ENCODE data around the gene P2RY8. TPM values are rescaled to one million over a fixed set of nuclear protein-coding genes. Genes with fewer than 3 reads are reported as not detected.

P2RY8 gene
- total and polyA plus RNA-seq, 10 of the 15 experiments (the other 5 are each of a cell fraction or from before 2014, with no cell fraction given), result 2.0 to 64.4 (median 36.5) TPM

DNA sequence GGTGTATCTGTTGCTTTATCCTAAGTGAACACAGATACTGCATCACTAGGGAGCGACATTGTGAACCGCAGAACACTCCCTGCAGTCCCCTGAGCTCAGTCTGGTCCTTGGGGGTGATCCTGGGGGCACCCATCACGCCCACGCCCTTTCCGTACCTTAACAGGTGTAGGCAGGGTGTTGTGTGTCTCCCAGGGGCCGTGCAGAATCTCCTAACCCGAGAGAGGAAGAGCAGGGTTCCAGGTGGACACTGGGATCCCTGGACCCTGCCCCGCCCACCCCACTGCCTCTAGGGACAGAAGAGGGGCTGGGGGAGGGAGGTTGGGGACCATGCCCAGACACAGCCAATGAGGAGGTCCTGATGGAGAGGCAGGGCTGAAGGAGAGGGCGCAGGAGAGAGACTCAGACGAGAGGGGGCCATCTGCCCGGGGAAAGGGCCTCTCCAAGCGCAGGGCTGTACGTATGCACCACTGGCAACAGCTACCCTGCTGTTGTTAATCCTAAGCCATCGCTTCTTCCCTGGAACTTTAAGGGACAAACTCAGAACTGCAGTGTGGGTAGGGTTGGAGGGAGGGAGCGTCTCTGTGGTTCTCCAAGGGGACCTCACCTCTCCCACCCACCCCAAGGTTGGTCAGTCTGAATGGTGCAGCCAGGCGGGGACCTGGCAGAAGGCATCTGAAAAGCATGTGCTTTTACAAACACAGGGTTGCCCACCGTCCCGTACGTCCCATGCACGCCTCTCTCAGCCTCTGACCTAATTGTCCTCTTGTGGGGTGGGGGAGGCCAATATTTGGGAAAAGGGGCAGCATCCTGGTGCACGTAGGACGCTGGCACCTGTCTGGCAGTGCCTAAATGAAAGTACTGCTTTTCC lies 2.5 kb downstream of the P2RY8 start (continued):
- TF ChIP-seq, protein P1, sequence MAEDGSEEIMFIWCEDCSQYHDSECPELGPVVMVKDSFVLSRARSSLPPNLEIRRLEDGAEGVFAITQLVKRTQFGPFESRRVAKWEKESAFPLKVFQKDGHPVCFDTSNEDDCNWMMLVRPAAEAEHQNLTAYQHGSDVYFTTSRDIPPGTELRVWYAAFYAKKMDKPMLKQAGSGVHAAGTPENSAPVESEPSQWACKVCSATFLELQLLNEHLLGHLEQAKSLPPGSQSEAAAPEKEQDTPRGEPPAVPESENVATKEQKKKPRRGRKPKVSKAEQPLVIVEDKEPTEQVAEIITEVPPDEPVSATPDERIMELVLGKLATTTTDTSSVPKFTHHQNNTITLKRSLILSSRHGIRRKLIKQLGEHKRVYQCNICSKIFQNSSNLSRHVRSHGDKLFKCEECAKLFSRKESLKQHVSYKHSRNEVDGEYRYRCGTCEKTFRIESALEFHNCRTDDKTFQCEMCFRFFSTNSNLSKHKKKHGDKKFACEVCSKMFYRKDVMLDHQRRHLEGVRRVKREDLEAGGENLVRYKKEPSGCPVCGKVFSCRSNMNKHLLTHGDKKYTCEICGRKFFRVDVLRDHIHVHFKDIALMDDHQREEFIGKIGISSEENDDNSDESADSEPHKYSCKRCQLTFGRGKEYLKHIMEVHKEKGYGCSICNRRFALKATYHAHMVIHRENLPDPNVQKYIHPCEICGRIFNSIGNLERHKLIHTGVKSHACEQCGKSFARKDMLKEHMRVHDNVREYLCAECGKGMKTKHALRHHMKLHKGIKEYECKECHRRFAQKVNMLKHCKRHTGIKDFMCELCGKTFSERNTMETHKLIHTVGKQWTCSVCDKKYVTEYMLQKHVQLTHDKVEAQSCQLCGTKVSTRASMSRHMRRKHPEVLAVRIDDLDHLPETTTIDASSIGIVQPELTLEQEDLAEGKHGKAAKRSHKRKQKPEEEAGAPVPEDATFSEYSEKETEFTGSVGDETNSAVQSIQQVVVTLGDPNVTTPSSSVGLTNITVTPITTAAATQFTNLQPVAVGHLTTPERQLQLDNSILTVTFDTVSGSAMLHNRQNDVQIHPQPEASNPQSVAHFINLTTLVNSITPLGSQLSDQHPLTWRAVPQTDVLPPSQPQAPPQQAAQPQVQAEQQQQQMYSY (CRISPR knock-in tag; IDR thresholded peaks at IDR 0.05), result no peak
- peak; percentile 11 to 84 for TF ChIP-seq EGR1 (IDR thresholded peaks at IDR 0.05; ENCODE audit: borderline replicate concordance in 1 of 2, low read depth in 2 of 2, low read length in 2 of 2)
- no peak for TF ChIP-seq RB1 (IDR thresholded peaks at IDR 0.05; ENCODE audit: borderline replicate concordance)
- TF ChIP-seq RCOR1 (conservative IDR thresholded peaks at IDR 0.05; ENCODE audit: low read depth, low read length), result no peak
- peak; percentile 74 for TF ChIP-seq MEF2B (IDR thresholded peaks at IDR 0.05; ENCODE audit: partially characterized antibody, poor library complexity, severe bottlenecking)
- TF ChIP-seq, protein P2, sequence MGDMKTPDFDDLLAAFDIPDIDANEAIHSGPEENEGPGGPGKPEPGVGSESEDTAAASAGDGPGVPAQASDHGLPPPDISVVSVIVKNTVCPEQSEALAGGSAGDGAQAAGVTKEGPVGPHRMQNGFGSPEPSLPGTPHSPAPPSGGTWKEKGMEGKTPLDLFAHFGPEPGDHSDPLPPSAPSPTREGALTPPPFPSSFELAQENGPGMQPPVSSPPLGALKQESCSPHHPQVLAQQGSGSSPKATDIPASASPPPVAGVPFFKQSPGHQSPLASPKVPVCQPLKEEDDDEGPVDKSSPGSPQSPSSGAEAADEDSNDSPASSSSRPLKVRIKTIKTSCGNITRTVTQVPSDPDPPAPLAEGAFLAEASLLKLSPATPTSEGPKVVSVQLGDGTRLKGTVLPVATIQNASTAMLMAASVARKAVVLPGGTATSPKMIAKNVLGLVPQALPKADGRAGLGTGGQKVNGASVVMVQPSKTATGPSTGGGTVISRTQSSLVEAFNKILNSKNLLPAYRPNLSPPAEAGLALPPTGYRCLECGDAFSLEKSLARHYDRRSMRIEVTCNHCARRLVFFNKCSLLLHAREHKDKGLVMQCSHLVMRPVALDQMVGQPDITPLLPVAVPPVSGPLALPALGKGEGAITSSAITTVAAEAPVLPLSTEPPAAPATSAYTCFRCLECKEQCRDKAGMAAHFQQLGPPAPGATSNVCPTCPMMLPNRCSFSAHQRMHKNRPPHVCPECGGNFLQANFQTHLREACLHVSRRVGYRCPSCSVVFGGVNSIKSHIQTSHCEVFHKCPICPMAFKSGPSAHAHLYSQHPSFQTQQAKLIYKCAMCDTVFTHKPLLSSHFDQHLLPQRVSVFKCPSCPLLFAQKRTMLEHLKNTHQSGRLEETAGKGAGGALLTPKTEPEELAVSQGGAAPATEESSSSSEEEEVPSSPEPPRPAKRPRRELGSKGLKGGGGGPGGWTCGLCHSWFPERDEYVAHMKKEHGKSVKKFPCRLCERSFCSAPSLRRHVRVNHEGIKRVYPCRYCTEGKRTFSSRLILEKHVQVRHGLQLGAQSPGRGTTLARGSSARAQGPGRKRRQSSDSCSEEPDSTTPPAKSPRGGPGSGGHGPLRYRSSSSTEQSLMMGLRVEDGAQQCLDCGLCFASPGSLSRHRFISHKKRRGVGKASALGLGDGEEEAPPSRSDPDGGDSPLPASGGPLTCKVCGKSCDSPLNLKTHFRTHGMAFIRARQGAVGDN (IDR thresholded peaks at IDR 0.05), result peak; percentile 61; the same call in 1 of the 2 replicates
- peak; percentile 31; the same call in 1 of the 2 replicates for TF ChIP-seq EED (IDR thresholded peaks at IDR 0.05; ENCODE audit: low read depth)
- no peak for TF ChIP-seq SIX5 (IDR thresholded peaks at IDR 0.05; ENCODE audit: low read depth, low read length, severe bottlenecking)
- TF ChIP-seq, protein P3, sequence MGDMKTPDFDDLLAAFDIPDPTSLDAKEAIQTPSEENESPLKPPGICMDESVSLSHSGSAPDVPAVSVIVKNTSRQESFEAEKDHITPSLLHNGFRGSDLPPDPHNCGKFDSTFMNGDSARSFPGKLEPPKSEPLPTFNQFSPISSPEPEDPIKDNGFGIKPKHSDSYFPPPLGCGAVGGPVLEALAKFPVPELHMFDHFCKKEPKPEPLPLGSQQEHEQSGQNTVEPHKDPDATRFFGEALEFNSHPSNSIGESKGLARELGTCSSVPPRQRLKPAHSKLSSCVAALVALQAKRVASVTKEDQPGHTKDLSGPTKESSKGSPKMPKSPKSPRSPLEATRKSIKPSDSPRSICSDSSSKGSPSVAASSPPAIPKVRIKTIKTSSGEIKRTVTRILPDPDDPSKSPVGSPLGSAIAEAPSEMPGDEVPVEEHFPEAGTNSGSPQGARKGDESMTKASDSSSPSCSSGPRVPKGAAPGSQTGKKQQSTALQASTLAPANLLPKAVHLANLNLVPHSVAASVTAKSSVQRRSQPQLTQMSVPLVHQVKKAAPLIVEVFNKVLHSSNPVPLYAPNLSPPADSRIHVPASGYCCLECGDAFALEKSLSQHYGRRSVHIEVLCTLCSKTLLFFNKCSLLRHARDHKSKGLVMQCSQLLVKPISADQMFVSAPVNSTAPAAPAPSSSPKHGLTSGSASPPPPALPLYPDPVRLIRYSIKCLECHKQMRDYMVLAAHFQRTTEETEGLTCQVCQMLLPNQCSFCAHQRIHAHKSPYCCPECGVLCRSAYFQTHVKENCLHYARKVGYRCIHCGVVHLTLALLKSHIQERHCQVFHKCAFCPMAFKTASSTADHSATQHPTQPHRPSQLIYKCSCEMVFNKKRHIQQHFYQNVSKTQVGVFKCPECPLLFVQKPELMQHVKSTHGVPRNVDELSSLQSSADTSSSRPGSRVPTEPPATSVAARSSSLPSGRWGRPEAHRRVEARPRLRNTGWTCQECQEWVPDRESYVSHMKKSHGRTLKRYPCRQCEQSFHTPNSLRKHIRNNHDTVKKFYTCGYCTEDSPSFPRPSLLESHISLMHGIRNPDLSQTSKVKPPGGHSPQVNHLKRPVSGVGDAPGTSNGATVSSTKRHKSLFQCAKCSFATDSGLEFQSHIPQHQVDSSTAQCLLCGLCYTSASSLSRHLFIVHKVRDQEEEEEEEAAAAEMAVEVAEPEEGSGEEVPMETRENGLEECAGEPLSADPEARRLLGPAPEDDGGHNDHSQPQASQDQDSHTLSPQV (IDR thresholded peaks at IDR 0.05), result no peak
- TF ChIP-seq, protein P4, sequence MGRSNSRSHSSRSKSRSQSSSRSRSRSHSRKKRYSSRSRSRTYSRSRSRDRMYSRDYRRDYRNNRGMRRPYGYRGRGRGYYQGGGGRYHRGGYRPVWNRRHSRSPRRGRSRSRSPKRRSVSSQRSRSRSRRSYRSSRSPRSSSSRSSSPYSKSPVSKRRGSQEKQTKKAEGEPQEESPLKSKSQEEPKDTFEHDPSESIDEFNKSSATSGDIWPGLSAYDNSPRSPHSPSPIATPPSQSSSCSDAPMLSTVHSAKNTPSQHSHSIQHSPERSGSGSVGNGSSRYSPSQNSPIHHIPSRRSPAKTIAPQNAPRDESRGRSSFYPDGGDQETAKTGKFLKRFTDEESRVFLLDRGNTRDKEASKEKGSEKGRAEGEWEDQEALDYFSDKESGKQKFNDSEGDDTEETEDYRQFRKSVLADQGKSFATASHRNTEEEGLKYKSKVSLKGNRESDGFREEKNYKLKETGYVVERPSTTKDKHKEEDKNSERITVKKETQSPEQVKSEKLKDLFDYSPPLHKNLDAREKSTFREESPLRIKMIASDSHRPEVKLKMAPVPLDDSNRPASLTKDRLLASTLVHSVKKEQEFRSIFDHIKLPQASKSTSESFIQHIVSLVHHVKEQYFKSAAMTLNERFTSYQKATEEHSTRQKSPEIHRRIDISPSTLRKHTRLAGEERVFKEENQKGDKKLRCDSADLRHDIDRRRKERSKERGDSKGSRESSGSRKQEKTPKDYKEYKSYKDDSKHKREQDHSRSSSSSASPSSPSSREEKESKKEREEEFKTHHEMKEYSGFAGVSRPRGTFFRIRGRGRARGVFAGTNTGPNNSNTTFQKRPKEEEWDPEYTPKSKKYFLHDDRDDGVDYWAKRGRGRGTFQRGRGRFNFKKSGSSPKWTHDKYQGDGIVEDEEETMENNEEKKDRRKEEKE (IDR thresholded peaks at IDR 0.05), result no peak
- peak; percentile 35; the same call in 1 of the 2 replicates for TF ChIP-seq ZNF384 (IDR thresholded peaks at IDR 0.05; ENCODE audit: borderline replicate concordance, low read depth, low read length)
- no peak for TF ChIP-seq RAD21 (IDR thresholded peaks at IDR 0.05; ENCODE audit: insufficient read depth, low read depth, low read length)
